OCI-LY1 (cell line): ENCODE measurements around the gene SASS6.

Experiments used
- H2AFZ ChIP-seq: fragments of 200-600 bp; sonication (generic), shearing (Covaris generic); 2 replicates; pipeline ENCODE4 v1.6.0; 2014; ENCODE audit warnings: antibody characterized with exemption, mild to moderate bottlenecking, low read length
- H3F3A ChIP-seq: fragments of 200-600 bp; sonication (generic), shearing (Covaris generic); 2 replicates; pipeline ENCODE4 v1.6.0; 2014; ENCODE audit warnings: mild to moderate bottlenecking, antibody characterized with exemption, low read length, moderate library complexity; ENCODE audit not compliant: insufficient read depth
- H3K27ac ChIP-seq: fragments of 200-600 bp; sonication (generic); 2 replicates; pipeline ENCODE4 v1.5.1; 2014; ENCODE audit warnings: low read length, mixed run types, mild to moderate bottlenecking, low read depth; ENCODE audit not compliant: poor library complexity, severe bottlenecking
- H3K27me3 ChIP-seq: fragments of 200-600 bp; sonication (generic); 2 replicates; pipeline ENCODE4 v1.6.0; 2014; ENCODE audit warnings: antibody characterized with exemption, mild to moderate bottlenecking, low read length, moderate library complexity; ENCODE audit not compliant: insufficient read depth
- H3K36me3 ChIP-seq: fragments of 200-600 bp; sonication (generic); 2 replicates; pipeline ENCODE4 v1.6.1; 2014; ENCODE audit warnings: mild to moderate bottlenecking, antibody characterized with exemption, low read length, moderate library complexity, mixed read lengths; ENCODE audit not compliant: insufficient read depth
- H3K4me1 ChIP-seq: fragments of 200-600 bp; sonication (generic); 2 replicates; pipeline ENCODE4 v1.5.1; 2014; ENCODE audit warnings: mild to moderate bottlenecking, low read length, moderate library complexity; ENCODE audit not compliant: insufficient read depth, severe bottlenecking
- H3K4me2 ChIP-seq: fragments of 200-600 bp; sonication (generic), shearing (Covaris generic); 2 replicates; pipeline ENCODE4 v1.6.1; 2014; ENCODE audit warnings: low read length
- H3K4me3 ChIP-seq: fragments of 200-600 bp; sonication (generic); 2 replicates; pipeline ENCODE4 v1.5.1; 2014; ENCODE audit warnings: low read length, low read depth, mild to moderate bottlenecking, mixed read lengths; ENCODE audit not compliant: poor library complexity, severe bottlenecking
- H3K79me2 ChIP-seq: fragments of 200-600 bp; shearing (Covaris generic); 2 replicates; pipeline ENCODE4 v1.6.1; 2016; ENCODE audit warnings: mixed run types, low read length, mixed read lengths; ENCODE audit not compliant: insufficient read depth
- H3K9ac ChIP-seq: fragments of 200-600 bp; sonication (generic), shearing (Covaris generic); 2 replicates; pipeline ENCODE4 v1.6.1; 2014; ENCODE audit warnings: mild to moderate bottlenecking, low read length, mixed read lengths
- H3K9me2 ChIP-seq: fragments of 200-600 bp; sonication (generic), shearing (Covaris generic); 2 replicates; pipeline ENCODE4 v1.6.1; 2014; ENCODE audit warnings: low read depth, mild to moderate bottlenecking, low read length, mixed read lengths
- H3K9me3 ChIP-seq: fragments of 200-600 bp; shearing (Covaris generic); 2 replicates; pipeline ENCODE4 v1.6.1; 2014; ENCODE audit warnings: low read length, mixed read lengths
- H4K20me1 ChIP-seq: fragments of 200-600 bp; sonication (generic), shearing (Covaris generic); 2 replicates; pipeline ENCODE4 v1.6.0; 2016; ENCODE audit warnings: mild to moderate bottlenecking, low read length; ENCODE audit not compliant: insufficient read depth
- CTCF ChIP-seq: fragments of 200-600 bp; sonication (generic), shearing (Covaris generic); IDR thresholded peaks from 2 replicates; pipeline ENCODE4 v1.5.1; 2017; ENCODE audit warnings: mild to moderate bottlenecking, antibody characterized with exemption, low read length, moderate library complexity, mixed read lengths
- EZH2 ChIP-seq: fragments of 200-600 bp; sonication (generic), shearing (Covaris generic); IDR thresholded peaks from 2 replicates; pipeline ENCODE4 v1.8.0; 2017; ENCODE audit warnings: borderline replicate concordance, mixed run types, mild to moderate bottlenecking, antibody characterized with exemption, low read length, moderate library complexity, mixed read lengths

Gene SASS6

GRCh38 chr1:100076744-100077143 is 56.0 kb downstream of the SASS6 start:
- Histone ChIP-seq H3K4me1 (no peaks in the 10 kb centered on the region), H3K9me3 (no peaks in the 10 kb centered on the region), H3K4me2 (no peak overlapping the region), H3K79me2 (no peaks in the 10 kb centered on the region), H3K36me3 (peaks cover 84% of the 10 kb centered on the region), H3K9ac (no peak overlapping the region), H3K4me3 (no peak overlapping the region), H3K9me2 (no peaks in the 10 kb centered on the region), H3F3A (peaks cover 4% of the 10 kb centered on the region; the same call in 1 of the 2 replicates), H3K27ac (no peak overlapping the region), H3K27me3 (no peaks in the 10 kb centered on the region), H4K20me1 (no peaks in the 10 kb centered on the region), H2AFZ (no peak overlapping the region)
- TF ChIP-seq EZH2: no peak
- no peak for TF ChIP-seq CTCF

DNA sequence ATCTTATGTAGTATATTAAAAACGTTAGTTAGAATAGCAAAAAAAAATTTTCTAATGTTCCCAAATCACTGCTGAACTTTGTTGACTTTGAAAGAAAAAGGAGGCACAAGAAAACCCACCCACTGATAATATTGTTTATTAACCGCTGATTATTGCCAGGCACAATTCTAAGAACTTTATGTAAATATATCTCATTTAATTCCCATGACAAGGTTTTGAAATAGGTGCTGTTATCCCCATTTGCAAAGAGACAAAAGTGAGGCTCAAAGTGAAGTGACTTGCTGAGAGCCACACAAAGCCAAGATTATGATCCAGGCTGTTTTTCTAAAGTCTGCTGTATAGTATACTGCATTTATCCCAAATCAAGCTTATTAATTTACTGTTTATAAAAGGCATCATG is 56.4 kb downstream of the SASS6 start:
- no peaks in the 10 kb centered on the region for H3K9me3 ChIP-seq
- H3K9me2 ChIP-seq: no peaks in the 10 kb centered on the region
- H3K27ac ChIP-seq: no peak overlapping the region
- no peak overlapping the region for H2AFZ ChIP-seq
- H3F3A ChIP-seq: peaks cover 4% of the 10 kb centered on the region; the same call in 1 of the 2 replicates
- no peaks in the 10 kb centered on the region for H4K20me1 ChIP-seq
- no peak overlapping the region for H3K4me3 ChIP-seq
- no peaks in the 10 kb centered on the region for H3K79me2 ChIP-seq
- no peak for TF ChIP-seq CTCF
- no peak for TF ChIP-seq EZH2
- peaks cover 84% of the 10 kb centered on the region for H3K36me3 ChIP-seq
- H3K9ac ChIP-seq: no peak overlapping the region
- H3K4me1 ChIP-seq: no peaks in the 10 kb centered on the region
- no peak overlapping the region for H3K4me2 ChIP-seq
- no peaks in the 10 kb centered on the region for H3K27me3 ChIP-seq

- TF ChIP-seq CTCF (no peak), EZH2 (no peak)
- Histone ChIP-seq H3K9me2 (no peaks in the 10 kb centered on the region), H3K4me1 (no peaks in the 10 kb centered on the region), H3K27me3 (no peaks in the 10 kb centered on the region), H3K4me3 (no peak overlapping the region), H4K20me1 (no peaks in the 10 kb centered on the region), H3K79me2 (no peaks in the 10 kb centered on the region), H3K9ac (no peak overlapping the region), H3K36me3 (peaks cover 82% of the 10 kb centered on the region), H3K4me2 (no peak overlapping the region), H2AFZ (no peak overlapping the region), H3F3A (peaks cover 4% of the 10 kb centered on the region; the same call in 1 of the 2 replicates), H3K27ac (no peak overlapping the region), H3K9me3 (no peaks in the 10 kb centered on the region)
These were observed 57.0 kb downstream of the SASS6 start for GRCh38 chr1:100075773-100076172.
